CD14-positive monocyte (primary cell): ENCODE results near the gene RNU6-8. TPM values are rescaled to one million over a fixed set of nuclear protein-coding genes. Genes with fewer than 3 reads are reported as not detected.

Experiments
- DNase-seq, 3 donors: peaks; one replicate each; pipeline ENCODE4 v3.0.0-alpha.2; 2011 to 2022
- H2AFZ ChIP-seq: 2 replicates; pipeline ENCODE4 v1.6.0; 2012; ENCODE audit warnings: mild to moderate bottlenecking, low read depth, low read length, inconsistent platforms; ENCODE audit not compliant: insufficient read depth, poor library complexity, severe bottlenecking
- H3K27ac ChIP-seq, 2 donors: 1 replicate in 1 of 2; 2 replicates in 1 of 2; pipeline ENCODE4 v1.5.1; 2012 to 2013; ENCODE audit warnings: low read length in 2 of 2, control low read depth in 1 of 2, inconsistent platforms in 1 of 2, low read depth in 1 of 2, mild to moderate bottlenecking in 1 of 2
- H3K27me3 ChIP-seq, 2 donors: one replicate each; pipeline versions ENCODE4 v1.6.0 to v1.6.1; 2011 to 2013; ENCODE audit warnings: low read length in 2 of 2; ENCODE audit not compliant: control insufficient read depth in 2 of 2, insufficient read depth in 2 of 2
- H3K36me3 ChIP-seq, 2 donors: replicated peaks in 1 of 2; 1 replicate in 1 of 2; 2 replicates in 1 of 2; pipeline versions ENCODE4 v1.5.1 to v1.6.1; 2012 to 2013; ENCODE audit warnings: low read length in 2 of 2, control low read depth in 1 of 2, inconsistent platforms in 1 of 2, mild to moderate bottlenecking in 1 of 2; ENCODE audit not compliant: insufficient read depth in 2 of 2, control insufficient read depth in 1 of 2
- H3K4me1 ChIP-seq, 2 donors: 1 replicate in 1 of 2; 2 replicates in 1 of 2; pipeline versions ENCODE4 v1.5.1 to v1.6.1; 2012 to 2013; ENCODE audit warnings: low read length in 2 of 2, control low read depth in 1 of 2, inconsistent platforms in 1 of 2, mild to moderate bottlenecking in 1 of 2, moderate library complexity in 1 of 2; ENCODE audit not compliant: insufficient read depth in 2 of 2, control insufficient read depth in 1 of 2
- H3K4me2 ChIP-seq: replicated peaks from 2 replicates; pipeline ENCODE3; 2012; ENCODE audit warnings: low read length, moderate library complexity, mild to moderate bottlenecking; ENCODE audit not compliant: poor library complexity, severe bottlenecking; ENCODE audit errors: extremely low read depth
- H3K4me3 ChIP-seq, 3 experiments: fragments of 200-600 bp in 1 of 3; sonication (generic) in 1 of 3; replicated peaks in 1 of 3; 1 replicate in 2 of 3; 2 replicates in 1 of 3; pipeline ENCODE4 v1.5.1; 2011 to 2013; ENCODE audit warnings: low read length in 3 of 3, mild to moderate bottlenecking in 3 of 3, control low read depth in 2 of 3, low read depth in 2 of 3, inconsistent platforms in 1 of 3, moderate library complexity in 1 of 3
- H3K79me2 ChIP-seq: 2 replicates; pipeline ENCODE4 v1.6.0; 2012; ENCODE audit warnings: mild to moderate bottlenecking, control low read depth, inconsistent platforms, low read length, moderate library complexity; ENCODE audit not compliant: insufficient read depth
- H3K9ac ChIP-seq: 2 replicates; pipeline ENCODE4 v1.6.0; 2017; ENCODE audit warnings: low read length, mild to moderate bottlenecking; ENCODE audit not compliant: insufficient read depth, poor library complexity, severe bottlenecking
- H3K9me3 ChIP-seq, 2 donors: replicated peaks in 1 of 2; 1 replicate in 1 of 2; 2 replicates in 1 of 2; pipeline versions ENCODE4 v1.5.1 to v1.6.1; 2012 to 2013; ENCODE audit warnings: low read length in 2 of 2, control low read depth in 1 of 2; ENCODE audit not compliant: control insufficient read depth in 1 of 2, insufficient read depth in 1 of 2
- H4K20me1 ChIP-seq: 2 replicates; pipeline ENCODE4 v1.6.0; 2012; ENCODE audit warnings: mild to moderate bottlenecking, low read length, control low read depth, moderate library complexity; ENCODE audit not compliant: insufficient read depth
- H3K27ac Mint-ChIP-seq, 7 donors: one replicate each; pipeline ENCODE4 v1.8.0; 2020; ENCODE audit warnings: mild to moderate bottlenecking in 7 of 7, mixed read lengths in 7 of 7, moderate library complexity in 6 of 7, inconsistent platforms in 2 of 7
- H3K27me3 Mint-ChIP-seq, 3 donors: one replicate each; pipeline ENCODE4 v1.8.0; 2021 to 2022; ENCODE audit warnings: low read depth in 3 of 3, mild to moderate bottlenecking in 3 of 3, mixed read lengths in 3 of 3, moderate library complexity in 3 of 3, inconsistent platforms in 1 of 3
- H3K36me3 Mint-ChIP-seq, 2 donors: one replicate each; pipeline ENCODE4 v1.8.0; 2020; ENCODE audit warnings: mixed read lengths in 2 of 2, inconsistent platforms in 1 of 2, mild to moderate bottlenecking in 1 of 2
- H3K4me1 Mint-ChIP-seq: one replicate; pipeline ENCODE4 v1.8.0; 2020; ENCODE audit warnings: mild to moderate bottlenecking, mixed read lengths
- H3K4me3 Mint-ChIP-seq, 2 donors: one replicate each; pipeline ENCODE4 v1.8.0; 2020; ENCODE audit warnings: mild to moderate bottlenecking in 2 of 2, mixed read lengths in 2 of 2, moderate library complexity in 1 of 2
- H3K9me3 Mint-ChIP-seq, 7 donors: one replicate each; pipeline ENCODE4 v1.8.0; 2020 to 2022; ENCODE audit warnings: mixed read lengths in 7 of 7, mild to moderate bottlenecking in 6 of 7, moderate library complexity in 6 of 7, inconsistent platforms in 2 of 7
- CTCF ChIP-seq: fragments of 200-600 bp; IDR thresholded peaks from one replicate; pipeline ENCODE4 v1.8.0; 2022; ENCODE audit warnings: antibody characterized with exemption, mild to moderate bottlenecking
- WGBS: methylation state at CpG from one replicate; pipeline ENCODE4 v1.1.5; 2013; ENCODE audit warnings: missing lambda C conversion rate; ENCODE audit not compliant: insufficient coverage; 5-methylcytosine and 5-hydroxymethylcytosine counted together
- intact Hi-C, 2 donors: fragments of 100-400 bp; cut with micrococcal nuclease; formaldehyde crosslinking; loops; one replicate each; pipeline versions ENCODE4 v1.15.0 to v1.15.1; 2023
- polyA plus RNA-seq, 3 donors: library from polyadenylated mRNA; depleted of rRNA in 1 of 3; unstranded in 2 of 3; stranded (reverse) in 1 of 3; fragments of 300-500 nt in 2 of 3; fragments of >200 nt in 1 of 3; fragmentation: Illumina TruSeq in 2 of 3; gene quantifications; 1 replicate in 2 of 3; 2 replicates in 1 of 3; pipeline ENCODE4 v1.2.3, GENCODE V29; 2012 to 2021

RNU6-8 gene
- polyA plus RNA-seq, 3 donors, result not detected

GRCh38 chr14:32209471-32209870 lies 6.4 kb upstream of the RNU6-8 start:
- peaks cover 3 to 16% (median 13%) of the 10 kb centered on the region in 3 donors for H3K27me3 Mint-ChIP-seq
- no peak overlapping the region for H3K4me2 ChIP-seq
- no peaks in the 10 kb centered on the region for H3K36me3 ChIP-seq
- H3K79me2 ChIP-seq, result no peaks in the 10 kb centered on the region
- no peak for TF ChIP-seq CTCF
- peaks cover 1 to 2% of the 10 kb centered on the region in 2 donors for H3K27me3 ChIP-seq
- no peak overlapping the region for H3K27ac ChIP-seq
- H3K9ac ChIP-seq, result no peak overlapping the region
- H3K9me3 Mint-ChIP-seq, result no peaks in the 10 kb centered on the region
- no peaks in the 10 kb centered on the region for H4K20me1 ChIP-seq
- H3K4me3 ChIP-seq, result no peak overlapping the region
- no peak overlapping the region for H2AFZ ChIP-seq
- H3K4me1 Mint-ChIP-seq, result peaks cover 13% of the 10 kb centered on the region
- intact Hi-C loops, result no loop called here
- no peak overlapping the region for H3K27ac Mint-ChIP-seq
- H3K4me1 ChIP-seq, result peaks cover 6 to 8% of the 10 kb centered on the region in 2 donors
- no peaks in the 10 kb centered on the region for H3K9me3 ChIP-seq
- DNase-seq, result no peak
- no peaks in the 10 kb centered on the region for H3K36me3 Mint-ChIP-seq
- no peak overlapping the region for H3K4me3 Mint-ChIP-seq

- H3K9ac ChIP-seq, result no peak overlapping the region
- H3K9me3 ChIP-seq, result no peaks in the 10 kb centered on the region
- no peak for DNase-seq
- no peak overlapping the region for H3K27ac ChIP-seq
- Mint-ChIP-seq H3K4me3 (no peak overlapping the region), H3K36me3 (peaks cover 0 to 2% of the 10 kb centered on the region in 2 donors), H3K27ac (no peak overlapping the region), H3K9me3 (no peaks in the 10 kb centered on the region), H3K27me3 (peaks cover 12 to 26% (median 21%) of the 10 kb centered on the region in 3 donors), H3K4me1 (peaks cover 22% of the 10 kb centered on the region)
- intact Hi-C loops, result no loop called here
- H3K79me2 ChIP-seq, result no peaks in the 10 kb centered on the region
- peaks cover 10 to 12% of the 10 kb centered on the region in 2 donors for H3K27me3 ChIP-seq
- no peaks in the 10 kb centered on the region for H4K20me1 ChIP-seq
- H3K36me3 ChIP-seq, result no peaks in the 10 kb centered on the region
- no peak for TF ChIP-seq CTCF
- H3K4me1 ChIP-seq, result peaks cover 14 to 16% of the 10 kb centered on the region in 2 donors
- H3K4me2 ChIP-seq, result no peak overlapping the region
- H2AFZ ChIP-seq, result no peak overlapping the region
- no peak overlapping the region for H3K4me3 ChIP-seq
- 100% methylated on average over 1 of the region's 3 CpGs for WGBS
These were observed 5.4 kb upstream of the RNU6-8 start for GRCh38 chr14:32208490-32208889.
